CD4-positive, alpha-beta T cell (primary cell): Measurements from ENCODE around the gene PLEKHO2. TPM values are rescaled to one million over a fixed set of nuclear protein-coding genes. Genes with fewer than 3 reads are reported as not detected.

Experiments
- ATAC-seq: fragments of 200-7000 bp; cut with Tn5 transposase; one replicate; pipeline ENCODE4 v1.10.0; 2022; ENCODE audit warnings: mild to moderate bottlenecking; ENCODE audit not compliant: poor library complexity
- CTCF ChIA-PET: fragments of 350-600 bp; sonication (Branson Sonifier 250); formaldehyde crosslinking; loops from one replicate; lab custom pipeline; 2021; ENCODE audit warnings: antibody characterized with exemption, inconsistent platforms; lab: Charles Lee
- POLR2A ChIA-PET: fragments of 350-600 bp; sonication (Branson Sonifier 250); formaldehyde crosslinking; loops from one replicate; lab custom pipeline; 2021; ENCODE audit warnings: antibody characterized with exemption, inconsistent platforms; lab: Charles Lee
- DNase-seq, 14 experiments: peaks; one replicate each; pipeline ENCODE4 v3.0.0-alpha.2; 2013 to 2020; ENCODE audit warnings: mixed read lengths in 2 of 14
- H3K27ac ChIP-seq, 2 donors: one replicate each; pipeline versions ENCODE4 v1.5.1 to v1.7.0; 2013; ENCODE audit warnings: low read length in 2 of 2, low read depth in 1 of 2, mild to moderate bottlenecking in 1 of 2
- H3K27me3 ChIP-seq, 2 experiments: 1 replicate in 1 of 2; 2 replicates in 1 of 2; pipeline versions ENCODE4 v1.6.1 to v1.7.0; 2013; ENCODE audit warnings: low read length in 2 of 2, control low read depth in 1 of 2, mild to moderate bottlenecking in 1 of 2, moderate library complexity in 1 of 2; ENCODE audit not compliant: insufficient read depth in 2 of 2, control insufficient read depth in 1 of 2
- H3K36me3 ChIP-seq: one replicate; pipeline ENCODE4 v1.6.1; 2013; ENCODE audit warnings: low read length, control low read depth; ENCODE audit not compliant: insufficient read depth
- H3K4me1 ChIP-seq: one replicate; pipeline ENCODE4 v1.6.1; 2013; ENCODE audit warnings: low read length, control low read depth; ENCODE audit not compliant: insufficient read depth
- H3K4me3 ChIP-seq: one replicate; pipeline ENCODE4 v1.5.1; 2013; ENCODE audit warnings: mild to moderate bottlenecking, low read length, moderate library complexity
- H3K9me3 ChIP-seq, 2 experiments: 1 replicate in 1 of 2; 2 replicates in 1 of 2; pipeline versions ENCODE4 v1.6.1 to v1.7.0; 2013; ENCODE audit warnings: low read length in 2 of 2, mild to moderate bottlenecking in 2 of 2, control low read depth in 1 of 2, moderate library complexity in 1 of 2; ENCODE audit not compliant: control insufficient read depth in 1 of 2, insufficient read depth in 1 of 2
- H3K27ac Mint-ChIP-seq: one replicate; pipeline ENCODE4 v1.8.0; 2020; ENCODE audit warnings: mixed read lengths
- H3K27me3 Mint-ChIP-seq: one replicate; pipeline ENCODE4 v1.8.0; 2021; ENCODE audit warnings: mixed read lengths
- H3K36me3 Mint-ChIP-seq: one replicate; pipeline ENCODE4 v1.8.0; 2021; ENCODE audit warnings: low read depth, mixed read lengths
- H3K4me1 Mint-ChIP-seq: one replicate; pipeline ENCODE4 v1.8.0; 2021; ENCODE audit warnings: low read depth, mixed read lengths
- H3K4me3 Mint-ChIP-seq: one replicate; pipeline ENCODE4 v1.8.0; 2020; ENCODE audit warnings: mild to moderate bottlenecking, mixed read lengths
- H3K9me3 Mint-ChIP-seq: one replicate; pipeline ENCODE4 v1.8.0; 2020; ENCODE audit warnings: mixed read lengths
- intact Hi-C, 2 experiments: fragments of 100-400 bp; cut with DNase I in 1 of 2; cut with micrococcal nuclease in 1 of 2; formaldehyde crosslinking; loops; one replicate each; pipeline versions ENCODE4 v1.15.1 to v1.9.0; 2023 to 2025; cut with DNase I, micrococcal nuclease
- total RNA-seq, 174 experiments: library from RNA in 2 of 174; stranded (reverse) in 2 of 174; gene quantifications; one replicate each; pipeline ENCODE4 v1.2.3 and lab custom pipeline; 2021 to 2026
- TF ChIP-seq, protein P1 (sequence below): fragments of 200-600 bp; IDR thresholded peaks from one replicate; pipeline ENCODE4 v1.8.0; 2022; ENCODE audit warnings: antibody characterized with exemption, mild to moderate bottlenecking

Gene PLEKHO2
- total RNA-seq, 2 experiments from 2014 or later, result 5.6 to 5.9 TPM

DNA sequence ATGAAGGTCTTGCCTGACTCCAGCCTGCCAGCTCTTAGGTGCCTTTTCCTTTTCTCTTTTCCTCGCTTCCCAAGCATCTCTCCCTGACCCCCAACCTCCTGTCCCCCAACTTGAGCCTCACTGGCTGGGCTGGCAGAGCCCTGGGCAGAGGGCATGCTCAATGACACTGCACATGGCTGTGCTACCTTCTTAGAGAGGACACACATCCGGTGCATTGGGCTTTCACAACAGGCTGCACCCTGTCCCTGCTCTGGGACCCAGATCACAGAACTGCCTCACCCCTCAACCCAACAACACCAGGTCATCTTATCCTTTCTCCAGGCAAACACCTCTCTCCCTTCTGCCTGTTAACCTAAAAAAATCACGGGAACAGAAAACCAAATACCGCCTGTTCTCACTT lies 62.5 kb downstream of the PLEKHO2 start:
- Mint-ChIP-seq H3K4me3 (no peak overlapping the region), H3K36me3 (no peaks in the 10 kb centered on the region), H3K4me1 (peaks cover 46% of the 10 kb centered on the region), H3K9me3 (no peaks in the 10 kb centered on the region), H3K27ac (no peak overlapping the region), H3K27me3 (peaks cover 9% of the 10 kb centered on the region)
- no peaks in the 10 kb centered on the region for H3K36me3 ChIP-seq
- H3K9me3 ChIP-seq, result peaks cover 6 to 10% of the 10 kb centered on the region in 2 experiments
- POLR2A ChIA-PET, result interaction anchor here (6.2 kb wide), 1 partner anchor 10 kb away, joined by 59 read pairs; no protein-coding TSS in a partner anchor
- ATAC-seq (no peak), DNase-seq (no peak)
- CTCF ChIA-PET, result interaction anchor here (0.6 to 3.7 kb wide), 7 partner anchors 10 to 217 kb away, joined by 3 to 38 read pairs (median 3); no protein-coding TSS in a partner anchor
- H3K27me3 ChIP-seq, result no peaks in the 10 kb centered on the region
- H3K27ac ChIP-seq, result no peak overlapping the region
- intact Hi-C loops, result loop anchor here (2.0 to 10.0 kb wide), 3 partner anchors 61 to 739 kb away; partner anchors contain the start of gene PPIB (in 1 of the 2)
- H3K4me1 ChIP-seq, result peaks cover 36% of the 10 kb centered on the region
- no peak overlapping the region for H3K4me3 ChIP-seq
- TF ChIP-seq, protein P1, sequence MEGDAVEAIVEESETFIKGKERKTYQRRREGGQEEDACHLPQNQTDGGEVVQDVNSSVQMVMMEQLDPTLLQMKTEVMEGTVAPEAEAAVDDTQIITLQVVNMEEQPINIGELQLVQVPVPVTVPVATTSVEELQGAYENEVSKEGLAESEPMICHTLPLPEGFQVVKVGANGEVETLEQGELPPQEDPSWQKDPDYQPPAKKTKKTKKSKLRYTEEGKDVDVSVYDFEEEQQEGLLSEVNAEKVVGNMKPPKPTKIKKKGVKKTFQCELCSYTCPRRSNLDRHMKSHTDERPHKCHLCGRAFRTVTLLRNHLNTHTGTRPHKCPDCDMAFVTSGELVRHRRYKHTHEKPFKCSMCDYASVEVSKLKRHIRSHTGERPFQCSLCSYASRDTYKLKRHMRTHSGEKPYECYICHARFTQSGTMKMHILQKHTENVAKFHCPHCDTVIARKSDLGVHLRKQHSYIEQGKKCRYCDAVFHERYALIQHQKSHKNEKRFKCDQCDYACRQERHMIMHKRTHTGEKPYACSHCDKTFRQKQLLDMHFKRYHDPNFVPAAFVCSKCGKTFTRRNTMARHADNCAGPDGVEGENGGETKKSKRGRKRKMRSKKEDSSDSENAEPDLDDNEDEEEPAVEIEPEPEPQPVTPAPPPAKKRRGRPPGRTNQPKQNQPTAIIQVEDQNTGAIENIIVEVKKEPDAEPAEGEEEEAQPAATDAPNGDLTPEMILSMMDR, result no peak

DNA sequence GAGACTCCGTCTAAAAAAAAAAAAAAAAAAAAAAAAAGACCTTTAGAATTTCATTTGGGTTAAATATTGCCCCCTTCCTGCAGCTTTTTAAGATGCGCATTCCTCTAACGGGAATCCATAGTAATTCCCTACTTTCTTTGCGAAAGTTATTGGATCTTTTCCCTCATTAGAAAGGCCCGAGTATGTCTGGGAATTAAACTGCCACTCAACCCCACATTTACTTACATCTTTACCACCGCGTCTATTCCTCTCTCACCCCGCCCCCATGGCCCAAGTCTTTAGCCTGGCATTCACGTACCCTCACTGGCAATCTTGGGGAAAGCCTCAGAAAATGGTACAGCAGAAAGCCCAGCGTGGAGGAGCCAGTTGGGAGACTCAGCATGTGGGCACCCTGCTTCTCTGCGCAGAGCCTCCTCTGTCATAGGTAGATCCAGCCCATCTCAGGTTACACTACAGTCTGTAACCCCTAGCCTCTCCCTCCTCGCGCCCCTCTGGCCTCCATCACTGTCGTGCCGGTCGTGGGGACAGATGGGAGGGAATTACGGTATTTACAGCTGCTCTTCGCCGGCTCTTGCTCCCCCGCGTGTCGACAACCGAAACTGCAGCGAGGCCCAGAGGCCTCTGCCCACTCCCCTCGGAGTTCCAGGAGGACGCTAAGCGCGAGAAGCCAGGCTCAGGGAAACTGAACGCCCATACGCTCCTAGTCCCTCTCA lies 63.6 kb downstream of the PLEKHO2 start:
- H3K27ac ChIP-seq, result no peak overlapping the region
- Mint-ChIP-seq H3K4me1 (peaks cover 46% of the 10 kb centered on the region), H3K4me3 (peak overlapping the region; percentile 79), H3K27me3 (peaks cover 16% of the 10 kb centered on the region), H3K36me3 (no peaks in the 10 kb centered on the region), H3K9me3 (no peaks in the 10 kb centered on the region), H3K27ac (no peak overlapping the region)
- H3K36me3 ChIP-seq, result no peaks in the 10 kb centered on the region
- intact Hi-C loops, result loop anchor here (1.0 to 10.0 kb wide), 6 partner anchors 48 to 740 kb away; partner anchors contain the start of gene PPIB (in 1 of the 2)
- TF ChIP-seq, protein P1, result peak; percentile 94
- ATAC-seq (peak; percentile 74), DNase-seq (peak; percentile 63 to 88 (median 74))
- H3K27me3 ChIP-seq, result peaks cover 0 to 3% of the 10 kb centered on the region in 2 experiments
- CTCF ChIA-PET, result interaction anchor here (0.6 to 3.7 kb wide), 19 partner anchors 10 to 218 kb away, joined by 3 to 38 read pairs (median 5); partner anchors contain the start of gene PLEKHO2
- POLR2A ChIA-PET, result interaction anchor here (0.6 to 6.2 kb wide), 3 partner anchors 11 to 1785 kb away, joined by 3 to 59 read pairs (median 3); no protein-coding TSS in a partner anchor
- H3K9me3 ChIP-seq, result peaks cover 6 to 10% of the 10 kb centered on the region in 2 experiments
- H3K4me1 ChIP-seq, result peaks cover 36% of the 10 kb centered on the region
- peak overlapping the region; percentile 24 for H3K4me3 ChIP-seq

DNA sequence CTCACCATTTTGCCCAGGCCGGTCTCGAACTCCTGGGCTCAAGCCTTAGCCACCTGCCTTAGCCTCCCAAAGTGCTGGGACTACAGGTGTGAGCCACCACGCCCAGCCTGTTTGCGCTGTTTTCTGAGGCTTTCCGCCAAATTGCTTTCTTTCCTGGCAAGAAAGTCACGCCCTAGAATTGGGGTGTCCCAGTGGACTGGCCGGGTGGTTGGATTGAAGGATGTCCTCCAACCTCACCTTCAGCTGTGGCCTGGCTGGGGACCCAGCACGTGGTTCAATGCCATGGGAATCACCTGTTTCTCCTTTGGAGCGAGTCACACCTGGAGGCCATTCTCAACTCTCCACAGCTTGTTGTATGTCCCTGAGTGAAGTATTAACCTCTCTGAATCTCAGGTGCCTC lies 64.2 kb downstream of the PLEKHO2 start:
- intact Hi-C loops, result loop anchor here (1.0 to 10.0 kb wide), 6 partner anchors 49 to 741 kb away; partner anchors contain the start of gene PPIB (in 1 of the 2)
- no peak overlapping the region for H3K4me3 Mint-ChIP-seq
- H3K27me3 Mint-ChIP-seq, result peaks cover 23% of the 10 kb centered on the region
- DNase-seq, result no peak
- TF ChIP-seq, protein P1, result no peak
- H3K27ac ChIP-seq, result no peak overlapping the region
- no peaks in the 10 kb centered on the region for H3K36me3 ChIP-seq
- ChIA-PET CTCF (interaction anchor here (0.8 to 3.7 kb wide), 12 partner anchors 11 to 174 kb away, joined by 3 to 38 read pairs (median 6); partner anchors contain the start of gene PLEKHO2), POLR2A (interaction anchor here (0.6 to 6.2 kb wide), 3 partner anchors 12 to 1786 kb away, joined by 3 to 59 read pairs (median 3); no protein-coding TSS in a partner anchor)
- no peaks in the 10 kb centered on the region for H3K36me3 Mint-ChIP-seq
- peaks cover 44% of the 10 kb centered on the region for H3K4me1 Mint-ChIP-seq
- no peak overlapping the region for H3K4me3 ChIP-seq
- peaks cover 36% of the 10 kb centered on the region for H3K4me1 ChIP-seq
- peaks cover 6 to 7% of the 10 kb centered on the region in 2 experiments for H3K9me3 ChIP-seq
- peaks cover 0 to 3% of the 10 kb centered on the region in 2 experiments for H3K27me3 ChIP-seq
- H3K9me3 Mint-ChIP-seq, result no peaks in the 10 kb centered on the region
- H3K27ac Mint-ChIP-seq, result no peak overlapping the region
- no peak for ATAC-seq
